ENCODE data around the gene NCKAP1. TPM values are rescaled to one million over a fixed set of nuclear protein-coding genes. Genes with fewer than 3 reads are reported as not detected.

NCKAP1 gene
- total and polyA plus RNA-seq, 12 donors, result 26.8 to 134 (median 104) TPM

DNA sequence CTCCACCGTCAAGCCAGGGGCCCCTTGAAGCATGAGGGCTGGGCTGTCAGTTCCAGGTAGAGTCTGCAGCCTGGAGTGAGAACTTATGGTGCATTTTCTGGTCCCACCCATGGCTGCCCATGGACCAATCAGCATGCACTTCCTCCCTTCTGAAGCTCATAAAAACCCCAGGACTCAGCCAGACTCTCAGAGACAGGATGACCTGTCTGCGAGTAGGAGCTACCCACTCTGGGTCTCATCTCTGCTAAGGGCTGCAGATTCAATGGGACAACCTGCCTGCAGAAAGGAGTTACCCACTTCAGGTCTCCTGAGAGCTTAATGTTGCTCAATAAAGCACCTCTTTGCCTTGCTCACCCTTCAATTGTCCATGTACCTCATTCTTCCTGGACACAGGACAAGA lies 30.9 kb upstream of the NCKAP1 start:
- Histone ChIP-seq H3K36me3 (replicated peaks in 1 of 2) (no peaks in the 10 kb centered on the region), H3K27ac (no peak overlapping the region), H3K27me3 (peaks cover 9% of the 10 kb centered on the region), H3K4me3 (no peak overlapping the region), H3K9me3 (replicated peaks in 1 of 3) (no peaks in the 10 kb centered on the region), H3K4me1 (replicated peaks in 1 of 2) (no peaks in the 10 kb centered on the region)
- 90 to 94% (median 92%) methylated on average over 1 to 2 of the region's 2 CpGs; no CpG with 5 or more reads in 1 of the 4 donors for WGBS, 4 donors
- no peak for TF ChIP-seq POLR2A (IDR thresholded peaks at IDR 0.05)
- TF ChIP-seq, protein P1, sequence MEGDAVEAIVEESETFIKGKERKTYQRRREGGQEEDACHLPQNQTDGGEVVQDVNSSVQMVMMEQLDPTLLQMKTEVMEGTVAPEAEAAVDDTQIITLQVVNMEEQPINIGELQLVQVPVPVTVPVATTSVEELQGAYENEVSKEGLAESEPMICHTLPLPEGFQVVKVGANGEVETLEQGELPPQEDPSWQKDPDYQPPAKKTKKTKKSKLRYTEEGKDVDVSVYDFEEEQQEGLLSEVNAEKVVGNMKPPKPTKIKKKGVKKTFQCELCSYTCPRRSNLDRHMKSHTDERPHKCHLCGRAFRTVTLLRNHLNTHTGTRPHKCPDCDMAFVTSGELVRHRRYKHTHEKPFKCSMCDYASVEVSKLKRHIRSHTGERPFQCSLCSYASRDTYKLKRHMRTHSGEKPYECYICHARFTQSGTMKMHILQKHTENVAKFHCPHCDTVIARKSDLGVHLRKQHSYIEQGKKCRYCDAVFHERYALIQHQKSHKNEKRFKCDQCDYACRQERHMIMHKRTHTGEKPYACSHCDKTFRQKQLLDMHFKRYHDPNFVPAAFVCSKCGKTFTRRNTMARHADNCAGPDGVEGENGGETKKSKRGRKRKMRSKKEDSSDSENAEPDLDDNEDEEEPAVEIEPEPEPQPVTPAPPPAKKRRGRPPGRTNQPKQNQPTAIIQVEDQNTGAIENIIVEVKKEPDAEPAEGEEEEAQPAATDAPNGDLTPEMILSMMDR (IDR thresholded peaks at IDR 0.05), result no peak
- intact Hi-C loops (cut with DNase I), result no loop called here
- DNase-seq, result no peak

- DNase-seq, result no peak
- Histone ChIP-seq H3K27ac (no peak overlapping the region), H3K36me3 (replicated peaks in 1 of 2) (no peaks in the 10 kb centered on the region), H3K4me1 (replicated peaks in 1 of 2) (no peaks in the 10 kb centered on the region), H3K9me3 (replicated peaks in 1 of 3) (no peaks in the 10 kb centered on the region), H3K27me3 (peaks cover 9% of the 10 kb centered on the region), H3K4me3 (no peak overlapping the region)
- intact Hi-C loops (cut with DNase I), result no loop called here
- WGBS, 4 donors, result 68 to 88% (median 78%) methylated on average over 3 of the region's 3 CpGs
- TF ChIP-seq POLR2A (IDR thresholded peaks at IDR 0.05), result no peak
- TF ChIP-seq, protein P1 (IDR thresholded peaks at IDR 0.05), result no peak
Observed at GRCh38 chr2:183068561-183068960, 30.3 kb upstream of the NCKAP1 start.

- Histone ChIP-seq H3K36me3 (replicated peaks in 1 of 2) (no peaks in the 10 kb centered on the region), H3K4me3 (no peak overlapping the region), H3K4me1 (replicated peaks in 1 of 2) (peaks cover 0 to 9% of the 10 kb centered on the region in 2 donors), H3K27ac (no peak overlapping the region), H3K27me3 (peaks cover 9% of the 10 kb centered on the region), H3K9me3 (replicated peaks in 1 of 3) (no peaks in the 10 kb centered on the region)
- WGBS, 4 donors, result 32 to 36% (median 33%) methylated on average over 2 of the region's 2 CpGs
- DNase-seq, result no peak
- TF ChIP-seq, protein P1 (IDR thresholded peaks at IDR 0.05), result no peak
- TF ChIP-seq POLR2A (IDR thresholded peaks at IDR 0.05), result no peak
- intact Hi-C loops (cut with DNase I), result no loop called here
Observed at GRCh38 chr2:183063083-183063482, 24.8 kb upstream of the NCKAP1 start.

DNA sequence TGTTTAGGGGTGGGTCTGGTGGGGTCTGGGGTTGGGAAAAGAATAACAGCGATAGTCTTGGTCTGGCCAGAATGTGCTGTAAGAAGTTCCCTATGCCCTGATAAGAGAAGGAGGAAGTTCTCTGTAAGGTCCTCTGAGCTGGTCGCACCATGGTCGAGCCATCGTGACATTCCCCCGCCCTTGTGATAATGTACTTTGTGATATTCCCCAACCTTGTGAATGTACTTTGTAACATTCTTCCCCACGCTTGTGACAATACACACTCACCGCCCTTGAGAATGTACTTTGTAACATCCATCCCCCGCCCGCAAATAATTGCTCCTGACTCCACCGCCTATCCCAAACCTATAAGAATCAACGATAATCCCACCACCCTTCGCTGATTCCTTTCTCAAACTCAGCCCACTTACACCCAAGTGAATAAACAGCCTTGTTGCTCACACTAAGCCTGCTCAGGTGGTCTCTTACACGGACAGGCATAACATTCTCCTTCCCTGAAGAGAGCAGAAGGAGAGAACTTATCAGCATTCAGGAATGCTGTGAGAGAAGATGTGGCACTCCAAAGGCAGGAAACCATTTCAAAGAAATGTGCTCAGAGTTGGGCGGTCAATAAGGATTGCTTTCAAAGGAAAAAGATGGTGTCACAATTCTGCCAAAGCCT lies 22.4 kb upstream of the NCKAP1 start:
- TF ChIP-seq POLR2A (IDR thresholded peaks at IDR 0.05), result no peak
- TF ChIP-seq, protein P1 (IDR thresholded peaks at IDR 0.05), result no peak
- intact Hi-C loops (cut with DNase I), result no loop called here

More for the DNA sequence above, 22.4 kb upstream of the NCKAP1 start:
- Histone ChIP-seq H3K9me3 (replicated peaks in 1 of 3) (no peaks in the 10 kb centered on the region), H3K27ac (no peak overlapping the region), H3K4me1 (replicated peaks in 1 of 2) (peaks cover 0 to 9% of the 10 kb centered on the region in 2 donors), H3K4me3 (no peak overlapping the region), H3K27me3 (peaks cover 9% of the 10 kb centered on the region), H3K36me3 (replicated peaks in 1 of 2) (no peaks in the 10 kb centered on the region)
- no peak for DNase-seq
- 94 to 96% (median 95%) methylated on average over 14 of the region's 14 CpGs for WGBS, 4 donors
